HG03280 (cell line): ENCODE measurements around the gene SLC2A6.
"Not testable (repeated sequence)": the region's sequence is repeated elsewhere in the genome, so short reads cannot be mapped to it uniquely, and the experiment has no call there.

ENCODE experiments used
- ATAC-seq: cut with Tn5 transposase; IDR thresholded peaks from one replicate; pipeline ENCODE4 v1.9.1; 2021; ENCODE audit warnings: mild to moderate bottlenecking, moderate library complexity; ENCODE audit not compliant: unreplicated experiment

The SLC2A6 gene

GRCh38 chr9:133463234-133463863 is 15.6 kb downstream of the SLC2A6 start:
- no peak for ATAC-seq

- no peak for ATAC-seq
Observed at GRCh38 chr9:133461975-133462374, 16.9 kb downstream of the SLC2A6 start.

GRCh38 chr9:133460405-133461175 is 18.3 kb downstream of the SLC2A6 start:
- peak; percentile 18 for ATAC-seq

GRCh38 chr9:133459476-133460404 is 19.2 kb downstream of the SLC2A6 start, which contains the start of gene CACFD1:
Gene CACFD1, plus strand, starts transcription at chr9:133459978. Its CDS starts 89 bp downstream, at chr9:133460067.
- ATAC-seq: peak; percentile 79

- no peak for ATAC-seq
Observed at GRCh38 chr9:133458643-133459312, 20.1 kb downstream of the SLC2A6 start.

GRCh38 chr9:133457748-133458147 is 21.2 kb downstream of the SLC2A6 start:
- ATAC-seq: no peak

GRCh38 chr9:133457233-133457632 is 21.7 kb downstream of the SLC2A6 start:
- ATAC-seq: no peak

- no peak for ATAC-seq
Observed at GRCh38 chr9:133456409-133456808, 22.5 kb downstream of the SLC2A6 start.

GRCh38 chr9:133455936-133456335 is 23.0 kb downstream of the SLC2A6 start:
- ATAC-seq: no peak

- no peak for ATAC-seq
Observed at GRCh38 chr9:133454943-133455673, 23.8 kb downstream of the SLC2A6 start.

GRCh38 chr9:133454325-133454724 is 24.6 kb downstream of the SLC2A6 start:
- ATAC-seq: no peak

- no peak for ATAC-seq
Observed at GRCh38 chr9:133453651-133454050, 25.2 kb downstream of the SLC2A6 start.

GRCh38 chr9:133452562-133452961 is 26.3 kb downstream of the SLC2A6 start:
- no peak for ATAC-seq

- ATAC-seq: not testable (repeated sequence)
Observed at GRCh38 chr9:133451865-133452264, 27.0 kb downstream of the SLC2A6 start.

- ATAC-seq: no peak
Observed at GRCh38 chr9:133449760-133450159, 29.1 kb downstream of the SLC2A6 start.

- ATAC-seq: no peak
Observed at GRCh38 chr9:133448487-133448972, 30.4 kb downstream of the SLC2A6 start.

GRCh38 chr9:133445293-133445969 is 33.5 kb downstream of the SLC2A6 start:
- no peak for ATAC-seq

GRCh38 chr9:133443982-133444381 is 34.9 kb downstream of the SLC2A6 start:
- no peak for ATAC-seq

- no peak for ATAC-seq
Observed at GRCh38 chr9:133443248-133443647, 35.7 kb downstream of the SLC2A6 start.
